ENCODE data around the gene GPX2.

The GPX2 gene

DNA sequence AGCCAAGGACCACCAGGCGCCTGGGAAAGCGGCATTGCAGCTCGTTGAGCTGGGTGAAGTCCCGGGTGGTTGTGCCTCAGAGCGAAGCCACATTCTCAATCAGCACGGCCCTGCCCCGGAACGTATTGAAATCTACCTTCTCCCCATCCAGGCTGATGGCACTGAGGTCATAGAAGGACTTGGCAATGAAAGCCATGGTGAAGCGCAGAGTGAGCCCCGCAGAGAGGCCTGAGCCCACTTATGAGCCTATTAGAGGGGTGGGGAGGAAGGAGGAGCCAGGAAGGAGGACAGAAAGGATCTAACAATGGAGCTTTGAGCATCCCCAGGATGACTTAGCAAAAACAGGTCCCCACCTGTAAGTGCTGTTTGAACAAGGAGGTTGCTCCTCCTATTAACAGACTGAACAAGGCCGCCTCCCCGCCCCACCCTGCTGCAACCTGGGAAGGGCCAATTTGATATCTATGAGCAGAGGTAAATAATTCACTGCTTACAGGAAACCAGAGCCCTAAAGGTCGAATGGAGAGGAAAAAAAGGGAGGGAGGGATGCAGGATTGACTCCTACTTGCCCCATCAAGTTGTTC is at the start of gene GPX2:
Gene GPX2 (minus strand): TSS at position 215 of the 581 bp plus-strand sequence. CDS start 19 bp downstream, at position 196.
- DNase-seq: no peak

DNA sequence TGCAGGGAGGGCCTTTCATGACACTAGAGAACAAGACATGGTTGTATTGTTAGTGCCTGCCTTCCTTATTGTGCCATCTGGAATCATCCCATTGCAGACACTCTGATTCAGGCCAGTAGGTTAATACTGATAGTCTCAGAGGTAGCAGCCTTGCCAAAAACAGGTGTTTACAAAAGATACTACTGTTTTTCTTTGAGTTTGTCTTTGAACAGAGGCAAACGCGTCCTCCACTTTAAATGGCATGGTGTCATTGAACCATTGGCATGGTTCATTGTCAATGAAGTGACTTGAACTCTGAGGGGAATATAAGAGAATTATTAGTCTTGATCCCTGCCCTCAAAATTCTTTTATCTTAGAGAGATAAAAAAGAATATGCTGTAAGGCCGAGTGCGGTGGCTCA is 48.4 kb upstream of the GPX2 start:
- no peak for DNase-seq

DNA sequence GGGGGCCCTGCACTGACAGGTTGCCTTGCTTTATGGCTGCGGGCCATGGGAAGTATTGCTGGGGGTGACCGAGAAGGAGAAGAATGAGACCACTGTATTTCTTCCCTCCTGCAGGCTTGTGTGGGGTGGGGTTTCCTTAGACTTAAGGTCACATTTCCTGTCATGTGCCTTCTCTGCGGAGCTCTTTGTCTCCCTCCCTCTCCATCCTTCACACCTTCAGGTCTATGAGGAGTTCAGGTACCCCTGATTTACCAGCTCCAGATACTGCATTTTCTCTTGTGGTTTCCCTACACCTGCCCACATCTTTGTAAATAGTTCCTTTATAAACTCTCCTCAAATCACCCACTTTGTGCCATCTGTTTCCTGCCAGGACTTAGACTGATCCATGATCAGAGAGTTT is 47.8 kb upstream of the GPX2 start:
- DNase-seq: no peak

DNA sequence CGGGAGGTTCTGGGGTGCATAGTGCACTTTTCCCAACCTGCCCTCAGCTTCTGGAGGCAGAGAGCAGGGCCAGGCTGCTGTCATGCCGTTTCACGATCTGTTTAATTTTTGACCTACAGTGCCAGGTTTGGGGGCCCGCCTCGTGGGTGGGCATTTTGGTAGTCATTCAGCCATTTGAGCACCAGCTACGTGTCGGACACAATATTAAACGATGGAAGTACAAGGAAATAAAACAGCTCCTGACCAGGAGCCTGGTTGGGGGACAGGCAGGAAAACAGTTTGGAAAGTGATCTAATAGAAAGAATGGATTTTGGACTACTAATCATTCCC is 44.9 kb upstream of the GPX2 start:
- DNase-seq: no peak

DNA sequence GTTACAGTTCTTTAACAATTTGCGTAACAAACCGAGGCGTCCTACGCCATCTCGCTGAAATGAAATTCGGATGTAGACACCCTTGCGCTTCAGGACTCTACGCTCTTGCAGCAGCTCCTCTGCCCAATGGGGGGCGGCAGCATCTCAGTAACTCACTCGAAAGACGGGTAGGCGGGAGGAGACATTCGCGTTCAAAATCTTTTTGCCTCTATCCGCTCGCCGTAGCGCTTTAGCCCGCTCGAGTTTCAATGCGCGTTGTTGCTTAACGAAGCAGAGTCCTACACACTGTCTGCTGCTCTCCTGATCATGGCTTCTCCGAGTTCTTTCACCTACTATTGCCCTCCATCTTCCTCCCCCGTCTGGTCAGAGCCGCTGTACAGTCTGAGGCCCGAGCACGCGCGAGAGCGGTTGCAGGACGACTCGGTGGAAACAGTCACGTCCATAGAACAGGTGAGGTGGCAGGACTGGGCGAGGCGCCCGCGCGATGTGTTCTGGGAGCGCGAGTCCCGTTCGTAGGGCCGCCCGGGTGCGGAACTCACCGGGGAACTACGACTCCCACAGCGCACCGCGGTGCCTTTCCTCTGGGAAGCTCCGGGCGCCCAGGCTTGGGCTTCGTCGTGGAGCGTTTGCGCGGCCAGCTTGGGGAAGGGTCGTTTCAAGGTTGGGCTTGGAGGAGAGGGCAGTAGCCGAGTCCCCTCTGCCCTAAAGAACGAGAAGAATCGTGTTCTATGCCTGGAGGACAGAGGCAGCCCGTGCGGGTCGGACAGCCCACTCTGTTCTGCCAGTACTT is 44.3 kb upstream of the GPX2 start, which contains the start of gene FNTB:
Gene FNTB (plus strand): TSS at position 248 of the 790 bp plus-strand sequence. CDS start 59 bp downstream, at position 307.
- DNase-seq: peak; percentile 100

DNA sequence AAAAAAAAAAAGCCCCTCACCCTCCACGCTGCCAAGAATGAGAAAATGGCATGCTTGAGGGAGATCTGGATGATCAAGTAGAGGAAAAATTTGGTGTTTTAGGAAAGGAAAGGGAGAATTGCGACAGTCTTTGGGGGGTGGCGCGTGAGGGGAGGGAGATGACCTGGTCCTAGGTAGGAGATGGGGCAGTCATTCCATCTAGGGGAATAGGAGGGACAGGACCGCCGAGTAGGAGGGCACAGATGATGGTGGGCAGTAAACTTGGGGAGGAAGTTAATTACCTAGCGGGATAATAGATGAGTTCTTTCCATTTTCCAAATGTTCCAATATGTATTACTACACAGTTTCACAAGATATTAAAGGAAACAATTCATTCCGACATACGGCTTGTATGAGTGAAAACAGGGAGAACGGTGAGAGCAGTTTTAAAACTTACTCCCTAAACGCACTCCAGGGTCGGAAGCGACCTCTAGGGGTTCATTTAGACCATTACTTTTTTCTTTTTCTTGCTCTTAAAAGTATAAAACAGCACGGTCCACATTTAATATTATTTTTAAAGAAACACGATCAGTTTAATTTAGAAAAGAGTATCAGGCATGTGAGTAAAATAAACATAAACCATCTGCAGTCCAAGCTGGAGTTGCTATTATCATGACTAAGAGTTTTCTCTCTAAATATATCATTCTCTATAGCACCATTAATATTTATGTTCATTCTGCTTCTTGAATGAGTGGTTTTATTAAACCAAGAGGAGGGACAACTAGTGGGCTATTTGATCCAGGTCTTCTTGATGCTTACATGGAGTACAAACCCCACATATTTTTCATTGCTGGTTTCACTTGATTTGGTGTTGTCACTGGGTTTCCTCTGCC is 41.1 kb upstream of the GPX2 start:
- peak; percentile 40 for DNase-seq

DNA sequence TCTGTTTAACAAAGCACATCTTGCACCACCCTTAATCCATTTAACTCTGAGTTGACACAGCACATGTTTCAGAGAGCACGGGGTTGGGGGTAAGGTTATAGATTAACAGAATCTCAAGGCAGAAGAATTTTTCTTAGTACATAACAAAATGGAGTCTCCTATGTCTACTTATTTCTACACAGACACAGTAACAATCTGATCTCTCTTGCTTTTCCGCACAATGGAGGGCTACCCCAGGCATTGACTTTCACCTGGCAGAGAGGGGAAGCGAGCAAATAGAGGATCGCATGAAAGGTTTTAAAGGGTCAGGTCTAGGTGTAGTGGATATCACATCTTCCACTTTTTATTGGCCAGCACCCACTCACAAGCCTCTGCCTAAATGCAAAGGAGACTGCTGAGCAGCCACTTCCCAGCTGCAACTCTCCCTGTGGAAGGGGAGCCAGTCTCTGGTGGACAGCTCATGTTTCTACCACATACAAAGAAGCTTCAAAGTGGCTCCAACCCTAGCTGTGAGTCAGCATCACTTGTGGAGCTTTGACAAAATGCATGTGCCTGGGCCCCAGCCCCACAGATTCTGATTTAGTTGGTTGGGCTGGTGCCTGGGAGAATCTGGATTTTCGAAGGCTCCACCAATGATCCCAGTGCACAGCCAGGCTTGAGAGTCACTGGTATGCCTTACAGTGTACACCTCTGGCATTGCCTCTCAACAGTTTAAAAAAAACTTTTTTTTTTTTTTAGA is 37.0 kb upstream of the GPX2 start:
- no peak for DNase-seq

DNA sequence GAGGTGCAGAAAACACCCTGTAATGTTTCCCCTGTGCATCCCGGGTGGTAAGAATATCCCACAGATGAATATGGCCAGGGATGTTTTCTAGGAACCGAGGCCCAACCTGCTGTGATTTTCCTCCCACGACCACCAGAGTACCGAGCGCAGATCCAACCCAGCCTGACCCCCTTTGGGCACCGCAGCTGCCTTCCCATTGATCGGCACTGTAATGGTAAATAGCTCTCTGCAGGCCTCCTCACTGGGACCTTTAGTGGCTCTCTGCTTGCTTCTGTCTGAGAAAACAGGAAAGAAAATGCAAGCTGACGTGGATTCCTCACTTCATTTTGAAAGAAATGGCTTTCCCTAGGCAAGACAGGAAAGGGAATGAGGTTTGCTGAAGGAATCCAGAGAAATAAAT is 32.0 kb upstream of the GPX2 start:
- no peak for DNase-seq

DNA sequence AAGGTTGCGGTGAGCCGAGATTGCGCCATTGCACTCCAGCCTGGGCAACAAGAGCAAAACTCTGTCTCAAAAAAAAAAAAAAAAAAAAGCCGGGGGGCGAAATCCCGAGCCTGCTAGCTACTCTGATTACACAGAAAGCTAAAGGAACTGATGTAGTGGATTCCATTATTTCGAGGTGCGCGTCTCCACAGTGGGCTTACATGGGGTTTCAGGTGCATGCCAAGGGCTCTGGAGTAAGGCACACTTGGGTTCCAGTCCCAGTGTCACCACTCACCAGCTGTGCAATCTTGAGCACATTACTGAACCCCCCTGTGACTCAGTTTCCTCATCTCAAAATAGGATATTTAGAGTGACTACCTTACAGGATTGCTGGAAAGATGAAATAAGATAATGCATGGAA is 31.3 kb upstream of the GPX2 start:
- no peak for DNase-seq

DNA sequence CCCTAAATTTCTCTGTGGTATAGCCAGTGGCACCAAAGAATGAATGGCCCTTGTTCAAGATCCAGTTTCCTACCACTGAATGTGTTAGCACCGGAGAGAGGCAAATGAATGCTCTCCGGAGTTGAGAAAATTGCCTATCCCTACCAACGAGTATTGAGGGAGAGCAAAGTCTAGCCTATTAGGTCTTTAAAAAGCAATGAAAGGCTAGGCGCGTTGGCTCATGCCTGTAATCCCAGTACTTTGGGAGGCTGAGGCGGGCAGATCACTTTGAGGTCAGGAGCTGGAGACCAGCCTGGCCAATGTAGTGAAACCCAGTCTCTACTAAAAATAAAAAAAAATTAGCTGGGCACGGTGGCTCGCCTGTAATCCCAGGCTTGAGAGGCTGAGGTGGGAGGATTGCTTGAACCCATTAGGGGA is 30.5 kb upstream of the GPX2 start:
- DNase-seq: no peak

DNA sequence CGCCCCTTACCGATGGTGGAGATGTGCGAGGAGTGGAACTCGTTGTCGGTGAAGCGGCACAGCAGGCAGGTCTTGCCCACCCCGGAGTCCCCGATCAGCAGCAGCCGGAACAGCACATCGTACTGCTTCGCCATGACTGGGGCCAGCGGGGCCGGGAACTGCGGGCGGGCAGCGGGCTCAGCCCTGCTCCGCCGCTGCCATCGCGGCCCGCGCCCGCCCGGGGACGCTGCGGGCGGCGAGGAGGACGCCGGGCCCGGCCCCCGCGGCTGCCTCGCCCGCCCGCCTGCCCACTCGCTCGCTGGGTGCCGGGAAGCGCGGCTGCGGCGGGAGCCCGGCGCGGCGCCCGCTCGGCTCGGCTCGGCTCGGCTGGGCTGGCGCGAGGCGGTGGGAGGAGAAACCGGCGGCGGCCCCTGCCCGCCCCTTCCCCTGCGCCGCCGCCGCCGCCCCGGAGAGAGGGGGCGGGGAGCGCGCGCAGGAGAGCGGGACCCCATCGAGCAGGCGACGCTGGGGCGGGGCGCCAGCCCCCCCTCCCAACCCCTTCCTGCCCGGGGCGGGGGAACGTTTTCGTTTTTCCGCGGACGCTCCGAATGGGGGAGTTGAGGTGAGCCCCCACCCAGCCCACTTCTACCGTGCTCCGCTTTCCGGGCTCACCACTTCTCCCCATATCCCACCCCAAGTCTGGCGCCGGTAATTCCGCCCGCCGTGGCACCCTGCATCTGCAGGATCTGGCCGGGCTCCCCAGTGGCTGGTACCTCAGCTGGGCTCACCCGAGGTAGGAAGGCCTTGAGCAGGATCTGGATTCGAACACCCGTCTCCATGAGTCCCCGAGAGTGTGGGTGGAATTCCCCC is 29.6 kb upstream of the GPX2 start, which contains the start of gene RAB15:
Gene RAB15 (minus strand): TSS at position 394 of the 849 bp plus-strand sequence. CDS start 260 bp downstream, at position 134.
- DNase-seq: peak; percentile 28

DNA sequence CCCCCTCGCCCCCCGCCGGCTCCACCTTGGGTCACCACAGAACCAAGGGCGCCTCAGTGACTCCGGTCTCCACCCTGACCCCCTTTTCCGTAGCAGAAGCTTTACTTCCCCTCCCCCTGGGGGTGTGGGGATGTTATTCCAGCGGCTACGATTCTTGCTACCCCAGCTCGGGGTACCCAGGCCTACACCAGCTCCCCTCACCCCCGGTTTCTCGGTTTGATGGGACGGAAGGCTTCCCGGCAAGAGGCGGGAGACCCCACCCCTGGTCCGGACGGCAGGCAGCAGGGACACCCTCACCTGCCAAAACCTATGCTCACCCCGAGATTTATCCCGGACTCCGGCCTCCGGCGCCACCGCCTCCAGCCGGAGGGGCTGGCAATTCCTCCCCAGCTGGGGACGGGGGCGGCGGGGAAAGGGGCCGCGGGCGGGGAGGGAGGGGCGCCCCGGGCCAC is 29.0 kb upstream of the GPX2 start:
- no peak for DNase-seq

DNA sequence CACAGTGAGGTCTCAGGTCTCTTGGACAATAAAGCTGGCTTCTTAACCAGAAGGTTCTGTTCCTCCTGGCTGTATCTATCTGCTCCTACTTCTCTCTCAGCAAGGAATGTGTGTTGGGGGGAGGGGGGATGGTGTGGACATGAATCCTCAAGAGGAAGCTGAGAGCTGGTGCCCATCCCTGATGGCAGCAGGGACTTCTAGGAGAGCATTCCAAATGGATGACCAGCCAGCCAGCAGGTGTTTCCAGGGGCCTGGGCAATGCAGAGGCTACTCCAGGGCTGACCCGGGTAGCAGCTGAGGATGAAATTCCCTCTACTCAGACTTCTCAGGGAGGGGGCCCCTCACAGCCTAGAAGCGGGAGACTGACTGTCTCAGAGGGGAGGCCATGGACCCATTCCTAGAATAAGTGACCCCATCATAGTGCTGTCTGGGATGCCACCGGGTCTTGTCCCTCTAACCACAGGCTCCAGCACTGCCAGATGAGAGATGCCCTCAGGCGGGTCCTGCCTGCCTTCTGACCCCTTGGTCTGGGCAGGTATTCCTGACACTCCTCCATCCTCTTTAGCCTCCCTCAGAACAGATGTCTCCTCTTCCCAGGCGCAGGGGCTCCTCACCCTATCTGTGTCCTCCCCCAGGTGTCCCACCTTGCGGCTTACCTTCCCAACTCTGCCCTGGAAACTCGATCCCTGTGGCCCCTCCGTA is 28.4 kb upstream of the GPX2 start:
- DNase-seq: no peak

DNA sequence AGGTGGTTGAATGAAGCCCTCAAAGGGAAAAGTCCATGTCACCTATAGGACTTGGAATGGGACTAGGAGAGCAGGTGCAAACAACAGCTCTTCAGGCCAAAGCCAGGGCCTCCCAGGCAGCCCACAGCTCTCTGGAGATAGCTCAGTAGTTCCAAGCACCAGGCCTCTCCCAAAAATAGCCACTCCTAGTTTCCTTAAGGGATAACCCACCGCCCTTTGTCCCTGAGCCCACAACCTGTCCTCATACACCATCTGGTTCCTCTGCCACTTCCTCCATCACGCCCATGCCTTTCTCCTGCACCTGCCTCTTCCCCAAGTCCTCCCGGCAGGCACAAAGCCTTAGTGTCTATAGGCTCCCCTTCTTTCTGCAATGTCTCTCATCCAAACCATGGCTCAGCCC is 27.5 kb upstream of the GPX2 start:
- DNase-seq: no peak

DNA sequence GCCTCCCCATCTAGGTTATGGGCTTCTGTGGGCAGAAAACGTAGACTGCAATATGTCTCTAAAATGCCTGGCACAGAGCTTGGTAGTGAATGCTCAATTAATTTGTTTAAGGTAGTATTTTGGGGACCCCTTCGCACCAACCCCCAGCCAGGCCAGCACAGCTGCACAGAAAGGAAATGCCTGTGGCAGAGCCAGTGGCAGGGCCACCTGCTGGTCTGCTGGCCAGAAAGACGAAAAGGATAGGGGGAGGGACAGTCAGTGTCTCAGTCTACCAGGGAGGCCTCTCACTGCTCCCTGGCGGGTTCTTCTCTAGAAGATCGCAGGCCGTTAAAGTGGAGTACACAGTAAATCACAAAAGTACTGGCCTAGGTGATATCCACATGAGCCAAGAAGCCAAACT is 26.1 kb upstream of the GPX2 start:
- DNase-seq: no peak

DNA sequence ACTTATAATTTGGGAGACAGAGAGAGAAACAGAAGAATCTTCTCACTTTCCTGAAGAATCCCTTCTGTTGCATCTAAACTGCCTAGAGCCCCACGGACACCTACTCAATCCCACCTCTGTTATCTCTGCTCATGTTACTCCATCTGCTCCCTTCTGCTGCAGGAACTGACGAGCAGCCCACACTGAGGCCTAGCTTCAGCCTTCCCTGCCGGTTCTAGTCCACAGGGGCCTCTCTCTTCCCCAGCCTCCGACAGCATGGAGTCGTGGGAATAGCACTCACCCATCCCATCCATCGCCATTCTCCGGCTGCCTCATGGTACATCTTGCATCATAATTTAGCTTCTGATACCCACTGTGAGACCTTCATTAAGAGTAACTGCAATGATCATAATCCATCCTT is 25.6 kb upstream of the GPX2 start:
- DNase-seq: no peak

DNA sequence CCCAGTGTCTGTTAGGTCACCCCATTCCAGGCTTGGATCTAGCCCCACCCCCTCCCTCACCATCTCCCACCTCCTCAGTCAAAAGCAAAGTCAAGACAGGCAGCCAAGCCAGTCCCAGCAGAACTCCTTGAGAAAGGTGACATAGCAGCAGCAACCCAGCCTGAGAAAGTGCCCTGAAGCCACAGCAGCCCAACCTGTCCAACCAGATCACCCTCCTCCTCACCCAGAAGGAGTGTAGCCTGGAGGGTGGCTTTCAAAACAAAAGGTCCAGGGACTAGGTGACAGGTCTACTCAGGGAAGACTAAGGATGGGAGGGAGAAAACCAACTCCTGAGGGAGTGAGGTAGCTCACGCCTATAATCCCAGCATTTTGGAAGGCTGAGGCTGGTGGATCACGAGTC is 24.4 kb upstream of the GPX2 start:
- no peak for DNase-seq

DNA sequence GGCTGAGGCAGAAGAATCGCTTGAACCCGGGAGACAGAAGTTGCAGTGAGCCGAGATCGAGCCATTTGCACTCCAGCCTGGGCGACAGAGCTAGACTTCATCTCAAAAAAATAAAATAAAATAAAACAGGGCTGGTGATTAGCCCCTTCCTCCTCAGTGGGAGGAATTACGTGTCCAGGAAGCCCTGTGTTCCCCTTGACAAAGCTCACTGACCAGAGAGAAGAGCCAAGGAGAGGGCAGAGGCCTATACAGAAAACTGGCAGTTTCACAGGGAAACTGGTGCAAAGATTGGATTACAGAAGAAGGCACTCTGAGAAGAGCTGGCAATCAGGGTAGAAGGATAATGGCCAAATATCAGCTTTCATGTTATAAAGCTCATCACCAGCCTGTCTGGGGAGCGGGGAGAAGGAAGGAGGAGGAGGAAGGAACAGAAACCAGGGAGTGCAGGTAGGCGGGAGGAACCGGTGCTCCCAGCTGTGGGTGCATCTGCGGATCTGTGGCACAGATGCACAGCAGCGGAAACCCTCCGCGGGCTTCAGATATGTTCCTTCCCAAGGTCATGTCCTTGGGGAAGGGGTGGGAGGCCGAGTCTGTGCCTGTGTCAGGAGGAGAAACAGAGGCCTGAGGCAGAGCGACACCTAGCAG is 22.9 kb upstream of the GPX2 start:
- DNase-seq: no peak

DNA sequence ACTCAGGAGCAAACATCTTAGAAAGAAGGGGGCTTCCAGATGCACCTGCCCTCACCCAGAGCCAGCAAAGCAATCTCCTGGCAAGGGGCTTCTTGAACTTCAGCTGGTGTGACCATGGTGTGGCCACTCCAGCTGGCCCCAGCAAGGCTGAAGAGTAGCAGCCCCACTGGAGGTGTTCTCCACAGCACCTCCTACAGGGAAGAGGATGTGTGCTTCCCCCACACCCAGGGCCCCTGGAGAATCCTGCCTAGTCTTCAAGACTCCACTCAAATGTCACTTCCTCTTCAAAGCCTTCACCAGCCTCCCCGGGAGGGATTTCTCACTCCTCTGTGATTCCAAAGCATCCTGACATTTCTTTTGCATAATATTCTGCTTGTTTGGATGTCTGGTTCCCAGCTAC is 21.1 kb upstream of the GPX2 start:
- no peak for DNase-seq

DNA sequence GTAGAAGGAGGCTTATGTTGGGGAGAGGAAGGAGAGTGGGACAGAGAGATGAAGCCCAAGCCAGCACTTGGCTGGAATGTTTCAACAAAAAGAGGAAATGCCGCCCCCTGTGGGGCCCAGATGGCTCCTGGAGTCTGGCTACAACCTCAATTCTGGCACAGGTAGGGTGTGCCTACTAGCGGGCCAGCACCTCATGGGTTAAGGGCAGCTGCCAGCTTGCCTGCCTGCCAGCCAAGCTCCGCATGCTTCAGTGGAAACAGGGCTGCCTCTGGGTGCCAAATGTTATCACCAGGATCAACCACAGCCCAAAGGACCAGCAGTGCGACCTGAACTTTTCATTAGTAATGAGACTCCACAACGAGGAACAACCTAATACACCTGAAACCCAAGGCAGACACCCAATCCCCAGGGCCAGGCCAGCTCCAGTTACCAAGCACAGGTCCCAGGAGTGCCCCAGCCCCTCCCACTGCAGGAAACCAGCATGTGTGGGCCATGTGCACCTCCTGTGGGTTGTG is 18.3 kb upstream of the GPX2 start:
- DNase-seq: no peak

All from kidney glomerular epithelial cell (primary cell).